ENCODE results near the gene MST1. TPM values are rescaled to one million over a fixed set of nuclear protein-coding genes. Genes with fewer than 3 reads are reported as not detected.

MST1 gene
- total and polyA plus RNA-seq, 9 of the 15 experiments (the other 6 are each of a cell fraction or from before 2014, with no cell fraction given) = 0.08 to 1.8 (median 0.40) TPM

DNA sequence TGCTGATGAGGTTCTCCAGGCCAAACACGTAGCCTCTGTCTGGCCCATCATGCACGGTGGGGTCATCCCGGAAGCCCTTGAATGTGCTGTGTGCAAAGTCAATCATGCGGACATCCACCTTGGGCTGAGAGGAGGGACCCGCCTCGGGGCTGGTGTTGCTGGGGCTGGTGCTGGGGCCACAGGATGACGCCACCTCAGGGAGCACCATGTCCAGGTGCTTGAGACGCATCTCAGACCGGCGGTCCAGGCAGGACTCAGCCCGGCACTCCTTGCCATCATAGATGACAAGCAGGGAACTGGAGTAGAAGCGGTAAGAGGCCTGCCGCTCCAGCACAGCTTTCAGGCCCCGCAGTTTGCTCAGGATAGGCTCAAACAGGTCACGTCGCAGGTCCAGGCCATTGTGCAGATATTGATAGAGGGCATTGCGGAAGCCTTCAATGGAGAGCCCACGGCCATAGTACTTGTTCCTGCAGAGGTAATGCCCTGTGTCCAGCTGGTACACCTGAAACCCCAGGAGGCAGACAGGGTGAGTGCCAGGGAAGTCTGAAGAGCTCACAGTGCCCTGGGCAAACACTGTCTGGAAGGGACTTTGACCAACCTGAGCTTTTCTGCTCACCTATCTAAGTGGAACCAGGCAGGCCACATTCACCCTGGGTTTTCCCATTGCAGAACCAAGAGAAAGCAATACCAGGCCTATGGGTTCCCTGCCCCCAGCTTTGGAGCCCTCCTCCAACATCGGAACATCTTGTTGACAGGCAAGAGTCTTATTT lies 38.1 kb upstream of the MST1 start:
- H2AFZ ChIP-seq (ENCODE audit: low read depth, low read length) = no peak overlapping the region
- H3K79me2 ChIP-seq (ENCODE audit: control insufficient read depth, insufficient read depth, low read length) = peaks cover 12% of the 10 kb centered on the region
- FAIRE-seq (no peak), DNase-seq (ENCODE audit: extremely low read depth in 1 of 4, low spot score in 3 of 4) (no peak), ATAC-seq (no peak)
- H3K36me3 ChIP-seq (ENCODE audit: control insufficient read depth, insufficient read depth, low read length) = peaks cover 62% of the 10 kb centered on the region; the same call in 2 of the 3 replicates
- BruUV-seq (replicated peaks) = no TSS peak
- H3K9ac ChIP-seq (ENCODE audit: insufficient read depth in 1 of 2, low read depth in 2 of 2, low read length in 2 of 2) = peak overlapping the region in 1 of 2 experiments; percentile 45; a peak in 1 of 4 replicates
- ChIA-PET CTCF (ENCODE audit: low intra/inter-chr PET ratio) (no interaction called here), POLR2A (interaction anchor here (1.3 to 1.4 kb wide), 3 partner anchors 8 to 59 kb away, joined by 3 to 5 read pairs (median 3); partner anchors contain the start of gene IP6K1)
- peaks cover 2 to 25% of the 10 kb centered on the region in 2 experiments; a peak in 4 of 5 replicates for H3K4me1 ChIP-seq (replicated peaks in 1 of 2; ENCODE audit: control insufficient read depth in 2 of 2, insufficient read depth in 2 of 2, low read length in 2 of 2)
- H3K9me3 ChIP-seq (replicated peaks; ENCODE audit: control insufficient read depth, insufficient read depth, low read depth, low read length) = no peaks in the 10 kb centered on the region
- intact Hi-C loops (cut with micrococcal nuclease) (no loop called here), in situ Hi-C loops (cut with MboI) (no loop called here)
- no peaks in the 10 kb centered on the region for H3K27me3 ChIP-seq (ENCODE audit: control insufficient read depth in 2 of 2, insufficient read depth in 2 of 2, low read length in 2 of 2)
- H3K4me3 ChIP-seq = no peak overlapping the region
- 83% methylated on average over 14 of the region's 19 CpGs for WGBS (ENCODE audit: insufficient coverage, low coverage, missing lambda C conversion rate)
- TF ChIP-seq RFX5 (IDR thresholded peaks at IDR 0.05; ENCODE audit: low read depth, low read length) = no peak
- TF ChIP-seq ZNF830 (CRISPR knock-in tag; IDR thresholded peaks at IDR 0.05) = no peak
- no peak for TF ChIP-seq POLR2A (conservative IDR thresholded peaks at IDR 0.05)
- TF ChIP-seq, protein P1, sequence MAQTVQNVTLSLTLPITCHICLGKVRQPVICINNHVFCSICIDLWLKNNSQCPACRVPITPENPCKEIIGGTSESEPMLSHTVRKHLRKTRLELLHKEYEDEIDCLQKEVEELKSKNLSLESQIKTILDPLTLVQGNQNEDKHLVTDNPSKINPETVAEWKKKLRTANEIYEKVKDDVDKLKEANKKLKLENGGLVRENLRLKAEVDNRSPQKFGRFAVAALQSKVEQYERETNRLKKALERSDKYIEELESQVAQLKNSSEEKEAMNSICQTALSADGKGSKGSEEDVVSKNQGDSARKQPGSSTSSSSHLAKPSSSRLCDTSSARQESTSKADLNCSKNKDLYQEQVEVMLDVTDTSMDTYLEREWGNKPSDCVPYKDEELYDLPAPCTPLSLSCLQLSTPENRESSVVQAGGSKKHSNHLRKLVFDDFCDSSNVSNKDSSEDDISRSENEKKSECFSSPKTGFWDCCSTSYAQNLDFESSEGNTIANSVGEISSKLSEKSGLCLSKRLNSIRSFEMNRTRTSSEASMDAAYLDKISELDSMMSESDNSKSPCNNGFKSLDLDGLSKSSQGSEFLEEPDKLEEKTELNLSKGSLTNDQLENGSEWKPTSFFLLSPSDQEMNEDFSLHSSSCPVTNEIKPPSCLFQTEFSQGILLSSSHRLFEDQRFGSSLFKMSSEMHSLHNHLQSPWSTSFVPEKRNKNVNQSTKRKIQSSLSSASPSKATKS (CRISPR knock-in tag; IDR thresholded peaks at IDR 0.05) = no peak
- TF ChIP-seq, protein P2, sequence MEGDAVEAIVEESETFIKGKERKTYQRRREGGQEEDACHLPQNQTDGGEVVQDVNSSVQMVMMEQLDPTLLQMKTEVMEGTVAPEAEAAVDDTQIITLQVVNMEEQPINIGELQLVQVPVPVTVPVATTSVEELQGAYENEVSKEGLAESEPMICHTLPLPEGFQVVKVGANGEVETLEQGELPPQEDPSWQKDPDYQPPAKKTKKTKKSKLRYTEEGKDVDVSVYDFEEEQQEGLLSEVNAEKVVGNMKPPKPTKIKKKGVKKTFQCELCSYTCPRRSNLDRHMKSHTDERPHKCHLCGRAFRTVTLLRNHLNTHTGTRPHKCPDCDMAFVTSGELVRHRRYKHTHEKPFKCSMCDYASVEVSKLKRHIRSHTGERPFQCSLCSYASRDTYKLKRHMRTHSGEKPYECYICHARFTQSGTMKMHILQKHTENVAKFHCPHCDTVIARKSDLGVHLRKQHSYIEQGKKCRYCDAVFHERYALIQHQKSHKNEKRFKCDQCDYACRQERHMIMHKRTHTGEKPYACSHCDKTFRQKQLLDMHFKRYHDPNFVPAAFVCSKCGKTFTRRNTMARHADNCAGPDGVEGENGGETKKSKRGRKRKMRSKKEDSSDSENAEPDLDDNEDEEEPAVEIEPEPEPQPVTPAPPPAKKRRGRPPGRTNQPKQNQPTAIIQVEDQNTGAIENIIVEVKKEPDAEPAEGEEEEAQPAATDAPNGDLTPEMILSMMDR (IDR thresholded peaks at IDR 0.05 in 2 of 3, conservative IDR thresholded peaks at IDR 0.05 in 1 of 3; ENCODE audit: insufficient read depth in 2 of 3, low read depth in 1 of 3, low read length in 3 of 3) = no peak
- TF ChIP-seq, protein P3, sequence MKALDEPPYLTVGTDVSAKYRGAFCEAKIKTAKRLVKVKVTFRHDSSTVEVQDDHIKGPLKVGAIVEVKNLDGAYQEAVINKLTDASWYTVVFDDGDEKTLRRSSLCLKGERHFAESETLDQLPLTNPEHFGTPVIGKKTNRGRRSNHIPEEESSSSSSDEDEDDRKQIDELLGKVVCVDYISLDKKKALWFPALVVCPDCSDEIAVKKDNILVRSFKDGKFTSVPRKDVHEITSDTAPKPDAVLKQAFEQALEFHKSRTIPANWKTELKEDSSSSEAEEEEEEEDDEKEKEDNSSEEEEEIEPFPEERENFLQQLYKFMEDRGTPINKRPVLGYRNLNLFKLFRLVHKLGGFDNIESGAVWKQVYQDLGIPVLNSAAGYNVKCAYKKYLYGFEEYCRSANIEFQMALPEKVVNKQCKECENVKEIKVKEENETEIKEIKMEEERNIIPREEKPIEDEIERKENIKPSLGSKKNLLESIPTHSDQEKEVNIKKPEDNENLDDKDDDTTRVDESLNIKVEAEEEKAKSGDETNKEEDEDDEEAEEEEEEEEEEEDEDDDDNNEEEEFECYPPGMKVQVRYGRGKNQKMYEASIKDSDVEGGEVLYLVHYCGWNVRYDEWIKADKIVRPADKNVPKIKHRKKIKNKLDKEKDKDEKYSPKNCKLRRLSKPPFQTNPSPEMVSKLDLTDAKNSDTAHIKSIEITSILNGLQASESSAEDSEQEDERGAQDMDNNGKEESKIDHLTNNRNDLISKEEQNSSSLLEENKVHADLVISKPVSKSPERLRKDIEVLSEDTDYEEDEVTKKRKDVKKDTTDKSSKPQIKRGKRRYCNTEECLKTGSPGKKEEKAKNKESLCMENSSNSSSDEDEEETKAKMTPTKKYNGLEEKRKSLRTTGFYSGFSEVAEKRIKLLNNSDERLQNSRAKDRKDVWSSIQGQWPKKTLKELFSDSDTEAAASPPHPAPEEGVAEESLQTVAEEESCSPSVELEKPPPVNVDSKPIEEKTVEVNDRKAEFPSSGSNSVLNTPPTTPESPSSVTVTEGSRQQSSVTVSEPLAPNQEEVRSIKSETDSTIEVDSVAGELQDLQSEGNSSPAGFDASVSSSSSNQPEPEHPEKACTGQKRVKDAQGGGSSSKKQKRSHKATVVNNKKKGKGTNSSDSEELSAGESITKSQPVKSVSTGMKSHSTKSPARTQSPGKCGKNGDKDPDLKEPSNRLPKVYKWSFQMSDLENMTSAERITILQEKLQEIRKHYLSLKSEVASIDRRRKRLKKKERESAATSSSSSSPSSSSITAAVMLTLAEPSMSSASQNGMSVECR (CRISPR knock-in tag; IDR thresholded peaks at IDR 0.05) = no peak
- no peak for TF ChIP-seq TRIM24 (IDR thresholded peaks at IDR 0.05)
- TF ChIP-seq ZNF282 (CRISPR knock-in tag; IDR thresholded peaks at IDR 0.05) = no peak
- H3K9me1 ChIP-seq (ENCODE audit: control insufficient read depth, insufficient read depth, low read length) = no peaks in the 10 kb centered on the region
- no peak overlapping the region for H3K4me2 ChIP-seq (ENCODE audit: insufficient read depth, low read length)
- no peak overlapping the region for H3K27ac ChIP-seq (ENCODE audit: extremely low read depth, low read depth, low read length)
- H4K20me1 ChIP-seq (replicated peaks; ENCODE audit: control insufficient read depth, insufficient read depth, low read length) = 0 out of 2 replicates have a peak, but pooled peaks cover 3% of the 10 kb centered on the region
